HG02981 (cell line): ENCODE results near the gene CUL9.

Experiments used
- ATAC-seq: cut with Tn5 transposase; IDR thresholded peaks from one replicate; pipeline ENCODE4 v1.9.1; 2021; ENCODE audit warnings: mild to moderate bottlenecking, moderate library complexity; ENCODE audit not compliant: unreplicated experiment

CUL9 gene

DNA sequence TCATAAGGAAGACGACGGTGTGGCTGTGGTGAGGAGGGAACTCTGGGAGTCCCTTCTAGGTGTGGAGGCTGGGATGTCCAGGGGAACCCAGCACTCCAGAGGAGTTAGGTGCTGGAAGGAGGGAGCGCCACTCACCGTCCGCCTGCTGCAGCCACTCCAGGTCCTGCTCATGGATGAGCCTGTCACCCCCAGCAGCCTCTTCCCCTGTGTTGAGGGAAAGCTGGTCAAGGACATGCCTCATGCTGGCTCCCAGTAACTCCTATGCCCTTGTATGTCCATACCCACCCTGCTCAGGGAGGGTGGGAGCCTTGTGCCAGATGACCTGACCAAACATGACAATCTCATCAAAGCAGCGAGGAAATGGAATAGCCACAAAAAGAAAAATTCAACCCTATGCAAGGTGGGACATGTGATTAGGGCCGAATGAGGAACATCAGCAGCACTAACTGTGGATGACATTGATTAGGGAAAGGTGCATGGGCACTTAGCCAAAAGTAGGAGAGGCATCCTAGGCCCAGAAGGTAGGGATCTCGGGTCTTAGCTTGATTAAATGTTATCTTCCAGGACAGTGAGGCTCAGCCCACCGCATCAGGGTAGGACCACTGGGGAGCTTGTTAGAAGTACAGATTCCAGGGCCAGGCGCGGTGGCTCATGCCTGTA is 44.3 kb downstream of the CUL9 start:
- ATAC-seq, result no peak

- peak; percentile 56 for ATAC-seq
Measured at GRCh38 chr6:43228951-43229802, 47.2 kb downstream of the CUL9 start, which contains the start of gene DNPH1. TSS of gene DNPH1 (minus strand) at chr6:43229481. CDS start at chr6:43229456, 25 bp downstream.

GRCh38 chr6:43229803-43230620 is 48.0 kb downstream of the CUL9 start:
- ATAC-seq, result no peak

GRCh38 chr6:43231053-43231452 is 49.1 kb downstream of the CUL9 start:
- ATAC-seq, result no peak

DNA sequence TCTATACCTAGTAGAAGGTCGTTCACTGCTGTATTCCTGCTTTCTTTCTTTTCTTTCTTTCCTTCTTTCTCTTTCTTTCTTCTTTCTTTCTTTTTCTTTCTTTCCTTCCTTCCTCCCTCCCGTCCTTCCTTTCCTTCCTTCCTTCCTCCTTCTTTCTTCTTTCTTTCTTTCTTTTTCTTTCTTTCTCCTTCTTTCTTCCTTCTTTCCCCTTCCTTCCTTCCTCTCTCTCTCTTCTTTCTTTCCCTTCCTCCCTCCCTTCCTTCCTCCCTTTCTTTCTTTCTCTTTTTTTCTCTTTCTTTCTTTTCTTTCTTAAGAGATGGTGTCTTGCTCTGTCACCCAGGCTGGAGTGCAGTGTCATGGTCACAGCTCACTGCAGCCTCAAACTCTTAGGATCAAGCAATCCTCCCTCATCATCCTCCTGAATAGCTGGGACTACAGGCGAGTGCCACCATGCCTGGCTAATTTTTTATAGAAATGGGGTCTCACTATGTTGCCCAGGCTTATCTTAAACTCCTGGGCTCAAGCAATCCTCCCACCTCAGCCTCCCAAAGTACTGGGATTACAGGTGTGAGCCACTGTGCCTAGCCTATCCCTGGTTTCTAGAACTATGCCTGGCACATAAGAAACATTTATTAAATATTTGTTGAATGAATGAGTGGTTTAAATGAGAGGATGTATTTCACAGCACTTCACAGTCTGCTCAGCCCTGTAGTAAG is 49.9 kb downstream of the CUL9 start:
- no peak for ATAC-seq

GRCh38 chr6:43235841-43236240 is 53.8 kb downstream of the CUL9 start:
- no peak for ATAC-seq

DNA sequence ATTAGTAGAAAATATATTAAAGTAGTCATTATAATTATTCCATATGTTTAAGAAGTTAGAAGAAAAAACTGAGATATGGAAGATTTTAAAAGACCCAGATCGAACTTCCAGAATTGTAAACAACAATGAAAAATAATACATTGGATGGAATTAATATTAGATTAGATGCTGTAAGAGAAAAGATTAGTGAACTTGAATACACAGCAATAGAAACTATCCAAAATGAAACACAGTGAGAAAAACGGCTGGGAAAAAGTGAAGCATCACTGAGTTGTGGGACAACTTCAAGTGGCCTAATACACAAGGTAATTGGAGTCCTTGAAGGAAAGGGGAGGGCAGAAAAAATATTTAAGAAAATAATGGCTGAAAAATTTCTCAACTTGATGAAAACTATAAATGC is 57.1 kb downstream of the CUL9 start:
- no peak for ATAC-seq

GRCh38 chr6:43240950-43241349 is 59.0 kb downstream of the CUL9 start:
- ATAC-seq, result no peak

DNA sequence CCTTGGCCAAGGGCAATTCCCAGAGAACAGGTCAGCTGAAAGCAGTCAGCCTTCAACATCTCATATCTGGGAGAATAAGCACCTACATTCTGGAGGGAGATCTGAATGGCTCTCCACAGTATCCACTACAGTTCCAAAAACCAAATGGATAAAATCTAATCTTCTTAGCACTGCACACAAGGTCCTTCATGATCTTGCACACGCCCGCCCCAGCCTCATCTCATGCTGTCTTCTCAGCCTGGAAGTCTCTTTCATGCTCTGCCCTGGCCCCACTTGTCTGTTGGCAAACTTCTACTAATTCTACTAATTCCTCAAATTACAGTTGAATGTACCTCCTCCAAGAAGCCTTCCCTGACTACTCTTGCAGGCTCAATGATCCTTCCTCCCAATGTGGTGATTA is 59.5 kb downstream of the CUL9 start:
- no peak for ATAC-seq

GRCh38 chr6:43242908-43243663 is 61.1 kb downstream of the CUL9 start, which contains the start of gene TTBK1:
TSS of gene TTBK1 (plus strand) at chr6:43243481. CDS start at chr6:43246661, 3,180 bp downstream.
- no peak for ATAC-seq

GRCh38 chr6:43243664-43244321 is 61.8 kb downstream of the CUL9 start:
- ATAC-seq, result no peak

- peak; percentile 33 for ATAC-seq
Measured at GRCh38 chr6:43246301-43247113, 64.5 kb downstream of the CUL9 start.

DNA sequence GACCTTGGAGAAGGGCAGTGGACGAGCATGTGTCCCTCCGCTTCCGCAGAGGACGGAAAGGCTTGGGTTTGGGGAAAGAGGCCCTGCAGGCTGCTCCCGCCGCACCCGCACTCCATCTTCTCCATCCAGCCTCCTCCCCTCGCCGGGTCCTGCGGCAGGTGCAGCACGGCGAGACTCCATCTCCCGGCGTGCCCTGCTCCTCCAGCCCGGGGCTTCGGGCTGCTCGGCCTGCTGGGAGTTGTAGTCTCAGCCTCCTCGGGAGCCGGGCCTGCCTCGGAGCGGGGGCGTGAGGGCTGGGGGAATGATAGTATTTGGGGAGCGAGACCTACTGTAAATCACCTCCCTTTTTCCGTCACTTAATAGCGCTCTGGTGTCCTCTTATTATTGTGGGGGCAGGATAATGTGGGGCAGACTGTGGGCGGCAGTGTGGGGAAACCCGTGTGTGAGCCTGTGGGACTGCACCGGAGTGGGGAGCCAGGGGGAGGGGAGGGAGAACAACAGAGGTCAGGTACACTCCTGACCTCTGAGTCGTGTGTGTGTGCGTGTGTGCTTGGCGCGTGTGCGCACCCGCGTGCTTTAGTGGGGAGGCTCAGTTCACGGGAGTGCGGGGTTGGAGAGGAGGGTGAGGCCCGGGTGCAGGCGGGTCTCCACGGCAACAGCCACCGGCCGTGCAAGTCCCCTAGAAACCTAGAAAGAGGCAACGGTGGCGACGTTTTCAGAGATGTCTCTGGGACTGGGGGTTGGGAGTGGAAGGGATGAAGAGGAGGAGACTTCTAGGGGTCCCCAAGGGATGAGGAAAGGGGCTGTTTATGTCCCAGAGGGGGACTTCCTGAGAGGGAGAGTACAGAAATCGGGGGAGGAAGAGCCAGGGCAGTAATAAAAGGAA is 65.4 kb downstream of the CUL9 start:
- peak; percentile 91 for ATAC-seq

- no peak for ATAC-seq
Measured at GRCh38 chr6:43248101-43248500, 66.1 kb downstream of the CUL9 start.

GRCh38 chr6:43248791-43249190 is 66.8 kb downstream of the CUL9 start:
- ATAC-seq, result no peak

- ATAC-seq, result no peak
Measured at GRCh38 chr6:43250992-43251373, 69.0 kb downstream of the CUL9 start.

- ATAC-seq, result no peak
Measured at GRCh38 chr6:43253401-43253800, 71.4 kb downstream of the CUL9 start.
